Activated CD8-positive, alpha-beta memory T cell treated with anti-CD3 and anti-CD28 coated beads, Interleukin-2, amount 50 U/mL, for 24 hours (primary cell): ENCODE measurements around the gene EMC9.
"Not testable (repeated sequence)": the region's sequence is repeated elsewhere in the genome, so short reads cannot be mapped to it uniquely, and the experiment has no call there.

Experiments used
- DNase-seq: peaks from one replicate; pipeline ENCODE4 v3.0.0-alpha.2; 2020; ENCODE audit errors: extremely low read depth

Gene EMC9

GRCh38 chr14:24108336-24108874 is 33.0 kb downstream of the EMC9 start:
- no peak for DNase-seq

- no peak for DNase-seq
Measured at GRCh38 chr14:24106672-24107271, 34.6 kb downstream of the EMC9 start.

- DNase-seq = not testable (repeated sequence)
Measured at GRCh38 chr14:24105609-24106239, 35.7 kb downstream of the EMC9 start.

DNA sequence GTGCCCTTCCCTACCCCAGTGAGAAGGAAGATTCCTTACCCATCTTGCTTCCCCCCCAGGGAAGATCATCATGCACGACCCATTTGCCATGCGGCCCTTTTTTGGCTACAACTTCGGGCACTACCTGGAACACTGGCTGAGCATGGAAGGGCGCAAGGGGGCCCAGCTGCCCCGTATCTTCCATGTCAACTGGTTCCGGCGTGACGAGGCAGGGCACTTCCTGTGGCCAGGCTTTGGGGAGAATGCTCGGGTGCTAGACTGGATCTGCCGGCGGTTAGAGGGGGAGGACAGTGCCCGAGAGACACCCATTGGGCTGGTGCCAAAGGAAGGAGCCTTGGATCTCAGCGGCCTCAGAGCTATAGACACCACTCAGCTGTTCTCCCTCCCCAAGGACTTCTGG is 37.9 kb downstream of the EMC9 start:
- no peak for DNase-seq

- DNase-seq = no peak
Measured at GRCh38 chr14:24102357-24103048, 38.9 kb downstream of the EMC9 start.

DNA sequence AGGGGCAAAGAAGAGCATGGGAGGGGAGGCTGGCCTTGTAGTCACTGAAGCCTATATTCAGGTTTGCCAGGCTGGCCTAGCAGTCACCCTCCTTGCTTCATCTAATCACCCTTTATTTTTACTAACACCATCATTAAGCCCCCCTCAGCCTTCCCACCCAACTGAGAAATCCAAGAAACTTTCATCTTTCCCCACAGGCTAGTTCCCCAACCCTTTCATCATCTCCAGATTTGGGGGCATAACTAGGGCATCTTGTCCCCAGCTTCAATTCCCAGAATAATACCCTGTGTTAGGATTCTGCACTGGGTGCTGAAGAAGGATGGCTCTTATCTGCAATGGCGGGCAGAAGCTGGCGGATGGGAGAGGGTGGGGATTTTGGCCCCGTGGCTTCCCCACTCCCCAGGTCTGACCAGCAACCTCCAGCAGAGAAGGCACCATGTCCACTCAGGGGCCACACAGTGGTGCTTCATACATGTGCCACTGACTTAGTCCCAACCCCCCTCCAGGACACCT is 40.4 kb downstream of the EMC9 start:
- no peak for DNase-seq

DNA sequence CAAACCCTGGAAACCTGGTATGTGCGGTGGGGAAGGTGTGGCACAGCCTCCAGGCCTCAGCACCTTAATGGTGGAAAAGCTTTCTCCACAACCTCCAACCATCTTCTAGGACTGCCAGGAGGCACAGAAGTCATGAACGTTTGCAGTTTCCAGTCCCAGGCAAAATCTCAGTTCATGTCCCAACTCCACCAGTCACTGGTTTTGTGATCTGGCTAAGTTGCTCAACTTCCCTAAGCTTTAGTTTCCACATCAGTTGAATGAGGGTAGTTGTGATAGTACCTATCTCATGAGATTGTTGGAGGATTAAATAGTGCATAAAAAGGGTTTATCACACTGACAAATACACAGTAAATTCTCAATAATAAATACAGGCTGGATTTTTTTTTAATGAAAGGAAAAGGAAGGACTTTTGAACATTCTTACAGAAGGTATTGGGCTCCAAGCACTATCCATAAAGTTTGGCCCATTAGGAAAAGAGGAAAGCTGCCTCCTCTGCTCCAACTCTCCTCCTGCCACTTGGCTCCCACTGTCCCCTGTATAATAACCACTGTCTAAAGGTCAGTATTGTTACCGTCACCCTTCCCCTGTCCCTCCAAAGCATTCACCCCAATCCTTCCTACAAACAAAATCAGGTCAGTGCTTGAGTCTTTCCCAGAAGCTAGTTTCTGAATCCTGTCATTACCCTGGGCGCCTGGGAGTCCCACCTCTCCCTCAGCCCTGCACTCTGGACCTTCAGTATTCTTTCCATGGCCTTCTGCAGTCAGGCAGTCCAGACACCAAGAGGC is 41.0 kb downstream of the EMC9 start:
- DNase-seq = no peak

DNA sequence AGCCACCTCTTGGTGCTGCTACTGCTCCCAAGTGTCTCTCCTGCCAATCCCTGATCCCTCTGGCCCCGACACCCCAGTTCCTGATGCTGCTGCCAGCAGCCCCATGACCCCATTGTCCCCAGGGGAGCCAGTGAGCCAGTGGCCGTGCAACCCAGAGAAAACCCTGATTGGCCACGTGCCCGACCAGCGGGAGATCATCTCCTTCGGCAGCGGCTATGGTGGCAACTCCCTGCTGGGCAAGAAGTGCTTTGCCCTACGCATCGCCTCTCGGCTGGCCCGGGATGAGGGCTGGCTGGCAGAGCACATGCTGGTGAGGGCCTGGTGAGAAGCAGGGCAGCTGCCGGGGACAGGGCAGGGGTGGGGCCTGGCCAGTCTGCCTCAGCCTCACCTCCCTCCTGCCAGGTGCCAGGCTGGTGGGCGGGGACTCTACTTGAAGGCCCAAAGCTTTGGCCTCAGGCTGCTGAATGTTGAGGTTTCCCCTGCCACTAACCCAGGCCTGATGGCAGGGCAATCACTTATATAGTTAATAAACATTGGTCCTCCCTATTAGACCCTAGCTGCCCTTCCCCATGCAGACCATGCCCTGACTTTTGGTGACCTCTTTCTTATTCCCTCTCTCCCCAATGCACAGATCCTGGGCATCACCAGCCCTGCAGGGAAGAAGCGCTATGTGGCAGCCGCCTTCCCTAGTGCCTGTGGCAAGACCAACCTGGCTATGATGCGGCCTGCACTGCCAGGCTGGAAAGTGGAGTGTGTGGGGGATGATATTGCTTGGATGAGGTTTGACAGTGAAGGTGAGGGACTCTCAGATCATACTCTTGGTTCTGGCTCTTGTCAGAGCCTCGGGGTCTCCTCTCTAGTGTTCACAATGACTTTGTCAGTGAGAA is 42.2 kb downstream of the EMC9 start:
- no peak for DNase-seq

GRCh38 chr14:24098229-24098926 is 43.0 kb downstream of the EMC9 start:
- no peak for DNase-seq

GRCh38 chr14:24096545-24097181 is 44.7 kb downstream of the EMC9 start:
- no peak for DNase-seq

DNA sequence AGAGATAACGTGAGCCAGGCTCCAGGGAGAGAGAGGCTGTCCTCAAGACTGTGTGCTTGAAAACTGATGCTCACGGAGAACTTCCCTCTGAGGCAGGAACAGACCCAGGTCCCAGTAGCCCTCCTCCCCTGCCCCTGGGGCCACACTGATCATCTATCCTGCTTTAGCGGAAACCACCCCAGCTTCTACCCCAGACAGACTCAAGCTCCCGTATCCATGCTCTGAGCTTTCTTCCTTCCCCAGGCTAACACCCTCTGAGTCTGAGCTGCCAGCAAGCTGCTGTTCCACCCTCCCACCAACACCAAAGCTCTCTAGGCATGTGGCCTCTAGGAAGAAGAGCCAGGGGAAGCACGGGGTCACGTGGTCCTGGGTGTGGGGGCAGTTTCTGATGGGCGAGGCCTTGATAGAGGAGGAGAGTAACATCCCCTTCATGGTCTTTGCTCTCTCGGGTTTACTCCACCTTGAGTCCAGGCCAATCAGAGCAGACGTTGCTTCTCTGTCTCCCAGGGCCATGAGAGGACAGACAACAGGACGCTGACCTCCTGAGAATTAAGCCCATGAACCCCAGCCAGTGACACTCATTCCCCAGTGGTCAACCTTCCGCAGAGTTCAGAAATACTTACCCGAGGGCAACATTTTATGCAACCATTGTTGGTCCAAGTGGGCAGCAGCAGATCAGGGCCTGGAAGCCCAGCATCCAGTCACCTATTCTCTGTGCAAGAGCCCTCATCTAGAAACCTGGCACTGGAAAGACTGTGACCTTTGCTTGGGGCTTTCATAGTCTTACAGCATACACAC is 45.9 kb downstream of the EMC9 start:
- no peak for DNase-seq

GRCh38 chr14:24094841-24095270 is 46.5 kb downstream of the EMC9 start:
- no peak for DNase-seq

DNA sequence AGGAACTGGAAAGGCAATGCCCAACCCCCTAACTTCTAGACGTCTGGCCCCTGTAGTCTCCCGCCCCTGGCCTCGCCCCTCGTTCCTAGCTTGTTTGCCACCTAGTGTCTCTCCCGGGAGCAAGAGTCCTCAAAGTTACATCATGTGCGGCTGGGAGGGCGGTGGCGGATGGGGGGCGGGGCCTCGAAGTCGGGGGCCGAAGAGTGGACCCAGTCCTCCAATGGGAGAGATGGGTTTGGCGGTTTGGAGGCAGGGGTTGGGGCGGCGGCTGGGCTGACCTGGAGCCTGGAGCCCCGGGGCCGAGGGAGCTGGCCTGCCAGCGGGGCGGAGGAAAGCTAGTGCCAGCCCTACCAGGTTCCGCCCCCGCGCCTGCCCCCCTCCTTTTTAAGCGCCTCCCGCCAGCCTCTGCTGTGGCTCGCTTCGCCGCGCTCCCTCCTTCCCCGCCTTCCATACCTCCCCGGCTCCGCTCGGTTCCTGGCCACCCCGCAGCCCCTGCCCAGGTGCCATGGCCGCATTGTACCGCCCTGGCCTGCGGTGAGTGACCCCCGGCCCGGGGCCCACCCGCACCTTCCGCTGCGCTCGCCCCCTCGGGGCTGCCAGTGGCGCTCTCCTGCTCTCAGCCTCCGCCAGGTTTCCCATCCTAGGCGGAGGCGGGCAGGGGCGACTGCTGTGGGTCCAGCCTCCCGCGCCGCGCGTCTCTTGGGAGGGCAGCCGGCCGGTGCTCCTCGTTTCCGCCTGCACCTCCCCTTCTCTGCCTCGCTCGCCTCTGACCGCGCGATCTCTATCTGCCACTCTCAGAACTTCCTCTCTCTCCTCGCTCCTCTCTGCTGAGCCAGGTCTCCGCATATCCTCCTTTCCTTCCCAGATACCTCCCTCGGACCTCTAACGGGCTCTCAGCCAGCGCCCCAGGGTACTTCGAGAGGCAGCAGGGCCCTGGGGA is 47.2 kb downstream of the EMC9 start, which contains the start of gene PCK2:
PCK2 (plus strand) TSS at position 411 of the 940 bp plus-strand sequence; CDS start at position 506, 95 bp downstream.
- DNase-seq = peak; percentile 56

- DNase-seq = no peak
Measured at GRCh38 chr14:24093207-24093900, 48.0 kb downstream of the EMC9 start.

DNA sequence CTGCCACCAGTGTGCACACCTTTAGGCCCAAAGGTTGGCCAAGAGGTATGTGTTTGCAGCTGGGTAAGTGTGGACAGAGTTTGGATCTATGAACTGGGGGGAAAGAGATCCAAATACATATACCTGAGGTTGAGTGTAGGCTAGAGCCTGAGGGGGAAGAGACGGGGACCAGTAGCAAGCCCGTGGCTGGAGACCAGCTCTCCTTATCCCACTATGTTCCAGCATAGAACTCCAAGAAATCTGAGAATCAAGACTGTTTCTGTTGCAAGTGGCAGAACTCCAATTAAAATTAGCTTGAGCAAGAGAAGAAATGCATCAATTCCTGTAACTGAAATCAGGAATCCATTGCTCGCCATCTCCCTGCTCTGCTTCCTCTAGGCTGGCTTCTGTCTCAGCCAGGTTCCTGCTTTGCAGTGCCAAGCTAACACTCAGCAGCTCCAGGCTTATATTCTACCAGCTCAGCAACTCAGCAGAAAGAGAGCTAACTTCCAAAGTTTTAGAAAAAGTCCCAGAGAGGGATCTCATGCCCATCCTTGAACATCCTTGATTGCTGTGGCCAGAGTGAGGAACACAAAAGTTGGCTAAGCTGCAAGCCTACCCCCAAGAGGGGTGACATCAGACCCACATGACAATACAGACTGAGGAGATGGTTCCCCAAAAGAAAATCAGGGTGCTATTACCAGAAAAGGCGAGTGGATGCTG is 48.7 kb downstream of the EMC9 start:
- no peak for DNase-seq

DNA sequence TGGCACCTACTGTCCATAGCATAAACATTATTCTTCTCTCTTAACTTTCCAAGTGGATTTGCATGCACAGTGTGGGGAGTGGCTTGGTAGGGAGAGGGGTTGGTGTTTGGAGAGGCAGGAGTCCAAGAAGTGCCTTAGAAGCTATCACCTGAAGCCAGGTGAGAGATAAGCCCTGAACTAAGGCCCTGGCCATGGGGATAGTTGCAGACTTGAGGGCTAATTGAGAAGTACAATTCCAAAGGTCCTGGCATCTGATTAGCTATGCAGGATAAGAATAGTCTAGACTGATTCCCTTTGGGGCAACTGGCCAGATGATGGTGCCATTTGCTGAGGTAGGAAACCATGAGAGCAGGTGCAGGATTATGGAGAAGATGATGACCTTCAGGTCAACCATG is 49.3 kb downstream of the EMC9 start:
- DNase-seq = no peak
